ENCODE results near the gene FASN.

FASN gene

DNA sequence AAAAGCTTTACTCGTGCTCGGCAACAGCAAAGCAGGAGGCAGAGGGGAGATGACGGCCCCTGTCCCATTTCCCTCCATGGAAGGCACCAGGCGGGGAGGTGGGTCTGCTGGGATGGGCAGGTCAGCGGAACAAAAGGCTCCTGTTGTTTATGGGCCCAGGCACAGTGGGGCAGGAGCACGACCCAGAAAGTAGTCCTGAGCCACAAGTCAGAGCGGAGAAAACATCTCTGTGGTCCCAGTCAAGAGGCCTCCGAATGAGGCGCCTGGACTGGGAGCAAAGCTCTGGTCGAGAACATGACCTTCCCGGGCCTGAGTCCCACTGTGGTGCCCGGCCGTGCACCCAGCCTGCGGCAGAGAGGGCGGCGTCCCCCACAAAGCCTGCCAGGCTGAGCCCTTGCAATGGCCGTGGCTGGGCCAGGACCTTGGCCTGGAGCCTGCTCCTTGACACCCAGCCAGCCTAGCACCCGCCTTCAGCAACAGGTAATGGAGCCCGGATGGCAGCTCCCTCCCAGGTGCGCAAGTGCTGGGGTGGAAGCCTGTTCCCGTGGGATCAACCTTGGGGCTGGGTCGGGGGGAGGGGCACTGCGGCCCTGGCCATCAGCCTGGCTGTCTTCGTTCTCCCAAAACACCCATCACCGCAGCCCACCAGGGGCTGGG lies 50.0 kb downstream of the FASN start:
- Histone ChIP-seq H3K9me3 (ENCODE audit: insufficient read depth, low read depth, low read length) (no peaks in the 10 kb centered on the region), H2AFZ (ENCODE audit: low read length) (no peak overlapping the region), H3K9ac (ENCODE audit: low read depth, low read length, poor library complexity, severe bottlenecking) (no peak overlapping the region), H4K20me1 (ENCODE audit: insufficient read depth, low read length, poor library complexity, severe bottlenecking) (peaks cover 10% of the 10 kb centered on the region), H3K9me2 (replicated peaks; ENCODE audit: low read depth, low read length) (no peaks in the 10 kb centered on the region), H3K4me1 (ENCODE audit: insufficient read depth, low read length, poor library complexity, severe bottlenecking) (peaks cover 11% of the 10 kb centered on the region), H3K27me3 (ENCODE audit: insufficient read depth, low read length, poor library complexity, severe bottlenecking) (no peaks in the 10 kb centered on the region), H3K4me2 (ENCODE audit: low read depth, low read length, poor library complexity, severe bottlenecking) (no peak overlapping the region), H3K79me2 (ENCODE audit: insufficient read depth, low read length) (peaks cover 20% of the 10 kb centered on the region), H3K36me3 (ENCODE audit: insufficient read depth, low read length) (no peaks in the 10 kb centered on the region), H3F3A (ENCODE audit: low read depth) (no peaks in the 10 kb centered on the region), H3K4me3 (ENCODE audit: low read length, poor library complexity, severe bottlenecking) (no peak overlapping the region)
- TF ChIP-seq EZH2phosphoT487 (IDR thresholded peaks at IDR 0.05; ENCODE audit: borderline replicate concordance), result no peak
- TF ChIP-seq, protein P1, sequence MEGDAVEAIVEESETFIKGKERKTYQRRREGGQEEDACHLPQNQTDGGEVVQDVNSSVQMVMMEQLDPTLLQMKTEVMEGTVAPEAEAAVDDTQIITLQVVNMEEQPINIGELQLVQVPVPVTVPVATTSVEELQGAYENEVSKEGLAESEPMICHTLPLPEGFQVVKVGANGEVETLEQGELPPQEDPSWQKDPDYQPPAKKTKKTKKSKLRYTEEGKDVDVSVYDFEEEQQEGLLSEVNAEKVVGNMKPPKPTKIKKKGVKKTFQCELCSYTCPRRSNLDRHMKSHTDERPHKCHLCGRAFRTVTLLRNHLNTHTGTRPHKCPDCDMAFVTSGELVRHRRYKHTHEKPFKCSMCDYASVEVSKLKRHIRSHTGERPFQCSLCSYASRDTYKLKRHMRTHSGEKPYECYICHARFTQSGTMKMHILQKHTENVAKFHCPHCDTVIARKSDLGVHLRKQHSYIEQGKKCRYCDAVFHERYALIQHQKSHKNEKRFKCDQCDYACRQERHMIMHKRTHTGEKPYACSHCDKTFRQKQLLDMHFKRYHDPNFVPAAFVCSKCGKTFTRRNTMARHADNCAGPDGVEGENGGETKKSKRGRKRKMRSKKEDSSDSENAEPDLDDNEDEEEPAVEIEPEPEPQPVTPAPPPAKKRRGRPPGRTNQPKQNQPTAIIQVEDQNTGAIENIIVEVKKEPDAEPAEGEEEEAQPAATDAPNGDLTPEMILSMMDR (conservative IDR thresholded peaks at IDR 0.05; ENCODE audit: low read length), result no peak

DNA sequence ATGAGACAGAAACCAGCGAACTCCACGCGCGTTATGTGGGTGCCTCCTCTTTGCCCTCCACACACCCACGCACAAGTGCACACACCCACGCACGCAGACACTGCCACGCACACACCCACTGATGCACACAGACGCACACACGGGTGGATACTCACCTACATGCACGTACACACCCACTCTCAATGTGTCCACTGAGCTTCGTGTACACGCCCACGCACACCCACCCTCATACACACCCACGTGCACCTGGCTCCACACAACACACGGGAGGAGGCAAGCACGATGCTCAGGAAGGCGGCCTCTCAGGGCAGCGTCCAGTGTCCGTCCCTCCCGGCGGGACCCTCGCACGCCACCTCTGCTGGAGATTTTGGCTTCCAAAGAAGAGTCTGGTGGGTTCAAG lies 50.7 kb downstream of the FASN start:
- Histone ChIP-seq H3K4me3 (ENCODE audit: low read length, poor library complexity, severe bottlenecking) (no peak overlapping the region), H3K27me3 (ENCODE audit: insufficient read depth, low read length, poor library complexity, severe bottlenecking) (no peaks in the 10 kb centered on the region), H3K36me3 (ENCODE audit: insufficient read depth, low read length) (no peaks in the 10 kb centered on the region), H4K20me1 (ENCODE audit: insufficient read depth, low read length, poor library complexity, severe bottlenecking) (peaks cover 4% of the 10 kb centered on the region), H2AFZ (ENCODE audit: low read length) (no peak overlapping the region), H3K9me3 (ENCODE audit: insufficient read depth, low read depth, low read length) (no peaks in the 10 kb centered on the region), H3K4me1 (ENCODE audit: insufficient read depth, low read length, poor library complexity, severe bottlenecking) (peaks cover 6% of the 10 kb centered on the region), H3K9ac (ENCODE audit: low read depth, low read length, poor library complexity, severe bottlenecking) (no peak overlapping the region), H3K4me2 (ENCODE audit: low read depth, low read length, poor library complexity, severe bottlenecking) (no peak overlapping the region), H3K79me2 (ENCODE audit: insufficient read depth, low read length) (peaks cover 13% of the 10 kb centered on the region), H3K9me2 (replicated peaks; ENCODE audit: low read depth, low read length) (no peaks in the 10 kb centered on the region), H3F3A (ENCODE audit: low read depth) (no peaks in the 10 kb centered on the region)
- TF ChIP-seq EZH2phosphoT487 (IDR thresholded peaks at IDR 0.05; ENCODE audit: borderline replicate concordance), result no peak
- TF ChIP-seq, protein P1 (conservative IDR thresholded peaks at IDR 0.05; ENCODE audit: low read length), result no peak

DNA sequence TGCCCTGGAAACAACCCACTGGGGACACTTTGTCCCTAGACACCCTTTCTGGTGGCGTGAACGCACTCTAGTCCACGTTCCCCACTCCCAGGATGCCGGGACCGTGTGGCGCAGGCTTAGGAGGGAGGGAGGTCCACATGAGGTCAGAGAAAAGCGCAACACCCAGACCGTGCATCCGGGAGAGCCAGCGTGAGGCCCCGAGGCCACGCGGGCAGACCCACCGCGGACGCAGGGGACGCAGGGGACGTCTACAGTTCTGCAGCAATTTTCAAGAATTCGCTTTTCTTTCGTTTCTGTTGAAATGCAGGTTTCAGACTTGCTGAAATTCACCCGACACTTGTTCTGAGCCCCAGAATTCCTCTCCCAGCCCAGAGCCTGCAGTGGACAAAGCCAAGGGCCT lies 51.1 kb downstream of the FASN start:
- no peaks in the 10 kb centered on the region for H3K27me3 ChIP-seq (ENCODE audit: insufficient read depth, low read length, poor library complexity, severe bottlenecking)
- TF ChIP-seq, protein P1 (conservative IDR thresholded peaks at IDR 0.05; ENCODE audit: low read length), result no peak
- no peak for TF ChIP-seq EZH2phosphoT487 (IDR thresholded peaks at IDR 0.05; ENCODE audit: borderline replicate concordance)
- no peaks in the 10 kb centered on the region for H3K9me2 ChIP-seq (replicated peaks; ENCODE audit: low read depth, low read length)
- no peak overlapping the region for H3K4me3 ChIP-seq (ENCODE audit: low read length, poor library complexity, severe bottlenecking)
- H4K20me1 ChIP-seq (ENCODE audit: insufficient read depth, low read length, poor library complexity, severe bottlenecking), result no peaks in the 10 kb centered on the region
- no peak overlapping the region for H3K9ac ChIP-seq (ENCODE audit: low read depth, low read length, poor library complexity, severe bottlenecking)
- no peak overlapping the region for H3K4me2 ChIP-seq (ENCODE audit: low read depth, low read length, poor library complexity, severe bottlenecking)
- H3K4me1 ChIP-seq (ENCODE audit: insufficient read depth, low read length, poor library complexity, severe bottlenecking), result peaks cover 6% of the 10 kb centered on the region
- H3K79me2 ChIP-seq (ENCODE audit: insufficient read depth, low read length), result peaks cover 8% of the 10 kb centered on the region
- no peaks in the 10 kb centered on the region for H3F3A ChIP-seq (ENCODE audit: low read depth)
- H3K36me3 ChIP-seq (ENCODE audit: insufficient read depth, low read length), result no peaks in the 10 kb centered on the region
- no peak overlapping the region for H2AFZ ChIP-seq (ENCODE audit: low read length)
- H3K9me3 ChIP-seq (ENCODE audit: insufficient read depth, low read depth, low read length), result no peaks in the 10 kb centered on the region
